Measurements from ENCODE around the gene BCL2L2. TPM values are rescaled to one million over a fixed set of nuclear protein-coding genes. Genes with fewer than 3 reads are reported as not detected.

BCL2L2 gene
- total and polyA plus RNA-seq, 9 of the 15 experiments (the other 6 are each of a cell fraction or from before 2014, with no cell fraction given), result 2.6 to 32.5 (median 14.7) TPM

DNA sequence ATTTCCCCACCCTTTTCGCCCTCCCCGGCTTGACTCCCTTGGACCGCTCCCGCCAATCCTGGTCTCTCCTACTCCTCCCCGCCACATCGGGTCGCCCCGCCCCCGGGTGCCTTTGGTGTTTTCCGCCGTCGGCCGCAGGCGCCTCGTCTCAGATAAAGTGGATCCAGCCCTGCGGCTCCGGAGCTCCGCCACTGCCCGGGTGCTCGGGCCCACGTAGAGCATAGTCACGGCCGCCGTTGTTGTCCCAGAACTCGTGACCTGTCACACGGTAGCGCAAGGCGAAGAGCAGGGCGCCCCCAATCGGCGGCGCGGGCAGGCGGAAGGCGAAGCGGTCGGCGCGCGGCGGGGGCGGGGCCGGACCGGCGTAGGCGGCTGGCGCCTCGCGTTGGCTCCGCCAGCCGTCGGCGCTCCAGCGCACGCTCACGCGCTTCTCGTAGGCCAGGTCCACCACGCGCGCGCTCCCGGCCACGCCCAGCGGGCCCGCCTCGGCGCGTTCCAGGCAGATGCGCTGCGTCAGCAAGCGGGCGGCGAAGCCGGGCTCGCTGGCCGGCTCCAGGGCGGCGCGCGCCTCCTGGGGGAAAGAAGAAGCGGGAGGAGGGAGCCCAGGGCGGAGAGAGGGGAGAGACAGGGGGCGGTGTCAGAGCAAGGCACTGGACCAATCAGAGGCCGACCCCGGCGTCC lies 5.2 kb upstream of the BCL2L2 start (continued):
- TF ChIP-seq ZNF511 (CRISPR knock-in tag; IDR thresholded peaks at IDR 0.05) (no peak; the same call in none of the 2 replicates), SRF (CRISPR knock-in tag; IDR thresholded peaks at IDR 0.05) (peak in 1 of 2 experiments; percentile 82; a peak in 2 of 4 replicates), FOXJ3 (CRISPR knock-in tag; IDR thresholded peaks at IDR 0.05) (no peak), GTF3C2 (IDR thresholded peaks at IDR 0.05; ENCODE audit: borderline replicate concordance, extremely low read depth, insufficient read length) (no peak), HDAC1 (IDR thresholded peaks at IDR 0.05) (peak in 1 of 2 experiments; percentile 77; a peak in 2 of 4 replicates), ARHGAP35 (IDR thresholded peaks at IDR 0.05; ENCODE audit: partially characterized antibody) (no peak), RAD51 (IDR thresholded peaks at IDR 0.05; ENCODE audit: borderline replicate concordance, low read depth) (peak; percentile 79), HMG20B (CRISPR knock-in tag; IDR thresholded peaks at IDR 0.05) (no peak), KAT2B (IDR thresholded peaks at IDR 0.05; ENCODE audit: low read depth, low read length) (no peak), HSF4 (CRISPR knock-in tag; IDR thresholded peaks at IDR 0.05; ENCODE audit: borderline replicate concordance) (no peak), SIN3A (IDR thresholded peaks at IDR 0.05; ENCODE audit: borderline replicate concordance in 2 of 2, control insufficient read depth in 1 of 2, low read depth in 2 of 2, low read length in 2 of 2) (peak; percentile 76 to 81; a peak in 3 of 4 replicates), ZSCAN32 (CRISPR knock-in tag; IDR thresholded peaks at IDR 0.05) (no peak), FOXA1 (IDR thresholded peaks at IDR 0.05; ENCODE audit: borderline replicate concordance) (no peak), SAP30 (IDR thresholded peaks at IDR 0.05; ENCODE audit: borderline replicate concordance, insufficient read depth, low read depth, low read length, poor library complexity, severe bottlenecking) (no peak), ZNF696 (CRISPR knock-in tag; conservative IDR thresholded peaks at IDR 0.05) (no peak)
- TF ChIP-seq, protein P1, sequence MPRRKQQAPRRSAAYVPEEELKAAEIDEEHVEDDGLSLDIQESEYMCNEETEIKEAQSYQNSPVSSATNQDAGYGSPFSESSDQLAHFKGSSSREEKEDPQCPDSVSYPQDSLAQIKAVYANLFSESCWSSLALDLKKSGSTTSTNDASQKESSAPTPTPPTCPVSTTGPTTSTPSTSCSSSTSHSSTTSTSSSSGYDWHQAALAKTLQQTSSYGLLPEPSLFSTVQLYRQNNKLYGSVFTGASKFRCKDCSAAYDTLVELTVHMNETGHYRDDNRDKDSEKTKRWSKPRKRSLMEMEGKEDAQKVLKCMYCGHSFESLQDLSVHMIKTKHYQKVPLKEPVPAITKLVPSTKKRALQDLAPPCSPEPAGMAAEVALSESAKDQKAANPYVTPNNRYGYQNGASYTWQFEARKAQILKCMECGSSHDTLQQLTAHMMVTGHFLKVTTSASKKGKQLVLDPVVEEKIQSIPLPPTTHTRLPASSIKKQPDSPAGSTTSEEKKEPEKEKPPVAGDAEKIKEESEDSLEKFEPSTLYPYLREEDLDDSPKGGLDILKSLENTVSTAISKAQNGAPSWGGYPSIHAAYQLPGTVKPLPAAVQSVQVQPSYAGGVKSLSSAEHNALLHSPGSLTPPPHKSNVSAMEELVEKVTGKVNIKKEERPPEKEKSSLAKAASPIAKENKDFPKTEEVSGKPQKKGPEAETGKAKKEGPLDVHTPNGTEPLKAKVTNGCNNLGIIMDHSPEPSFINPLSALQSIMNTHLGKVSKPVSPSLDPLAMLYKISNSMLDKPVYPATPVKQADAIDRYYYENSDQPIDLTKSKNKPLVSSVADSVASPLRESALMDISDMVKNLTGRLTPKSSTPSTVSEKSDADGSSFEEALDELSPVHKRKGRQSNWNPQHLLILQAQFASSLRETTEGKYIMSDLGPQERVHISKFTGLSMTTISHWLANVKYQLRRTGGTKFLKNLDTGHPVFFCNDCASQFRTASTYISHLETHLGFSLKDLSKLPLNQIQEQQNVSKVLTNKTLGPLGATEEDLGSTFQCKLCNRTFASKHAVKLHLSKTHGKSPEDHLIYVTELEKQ (CRISPR knock-in tag; IDR thresholded peaks at IDR 0.05), result no peak
- TF ChIP-seq, protein P2, sequence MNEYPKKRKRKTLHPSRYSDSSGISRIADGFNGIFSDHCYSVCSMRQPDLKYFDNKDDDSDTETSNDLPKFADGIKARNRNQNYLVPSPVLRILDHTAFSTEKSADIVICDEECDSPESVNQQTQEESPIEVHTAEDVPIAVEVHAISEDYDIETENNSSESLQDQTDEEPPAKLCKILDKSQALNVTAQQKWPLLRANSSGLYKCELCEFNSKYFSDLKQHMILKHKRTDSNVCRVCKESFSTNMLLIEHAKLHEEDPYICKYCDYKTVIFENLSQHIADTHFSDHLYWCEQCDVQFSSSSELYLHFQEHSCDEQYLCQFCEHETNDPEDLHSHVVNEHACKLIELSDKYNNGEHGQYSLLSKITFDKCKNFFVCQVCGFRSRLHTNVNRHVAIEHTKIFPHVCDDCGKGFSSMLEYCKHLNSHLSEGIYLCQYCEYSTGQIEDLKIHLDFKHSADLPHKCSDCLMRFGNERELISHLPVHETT (CRISPR knock-in tag; conservative IDR thresholded peaks at IDR 0.05 in 1 of 2, IDR thresholded peaks at IDR 0.05 in 1 of 2), result peak in 1 of 2 experiments; percentile 100; a peak in 2 of 4 replicates

Measured in K562 (cell line).